KG1 (cell line): ENCODE results near the gene PCDHA12.
"Not testable (repeated sequence)": the region's sequence is repeated elsewhere in the genome, so short reads cannot be mapped to it uniquely, and the experiment has no call there.

Source experiments
- DNase-seq: peaks from one replicate; lab custom pipeline; 2025; lab: John Stamatoyannopoulos, UW

PCDHA12 gene

GRCh38 chr5:140875085-140876065, at the start of gene PCDHA12:
Gene PCDHA12, plus strand, starts transcription at chr5:140875308. Its CDS starts 165 bp downstream, at chr5:140875473.
- no peak for DNase-seq

- DNase-seq = no peak
These were observed 47.3 kb upstream of the PCDHA12 start, which contains the start of gene PCDHA6 for GRCh38 chr5:140827704-140828361. Gene PCDHA6, plus strand, starts transcription at chr5:140827960. Its CDS starts 132 bp downstream, at chr5:140828092.

- no peak for DNase-seq
These were observed 46.8 kb upstream of the PCDHA12 start for GRCh38 chr5:140828362-140828737.

- not testable (repeated sequence) for DNase-seq
These were observed 45.3 kb upstream of the PCDHA12 start for GRCh38 chr5:140829511-140830501.

- DNase-seq = no peak
These were observed 41.1 kb upstream of the PCDHA12 start, which contains the start of gene PCDHA7 for GRCh38 chr5:140833993-140834392. Gene PCDHA7, plus strand, starts transcription at chr5:140834269. Its CDS starts 115 bp downstream, at chr5:140834384.

GRCh38 chr5:140834439-140835008, 40.6 kb upstream of the PCDHA12 start:
- not testable (repeated sequence) for DNase-seq

GRCh38 chr5:140835622-140836510, 39.2 kb upstream of the PCDHA12 start:
- no peak for DNase-seq

GRCh38 chr5:140840978-140841962, 33.8 kb upstream of the PCDHA12 start, which contains the start of gene PCDHA8:
Gene PCDHA8, plus strand, starts transcription at chr5:140841187. Its CDS starts 135 bp downstream, at chr5:140841322.
- no peak for DNase-seq

GRCh38 chr5:140842798-140843733, 32.0 kb upstream of the PCDHA12 start:
- no peak for DNase-seq

- DNase-seq = not testable (repeated sequence)
These were observed 26.7 kb upstream of the PCDHA12 start, which contains the start of gene PCDHA9 for GRCh38 chr5:140848139-140849102. Gene PCDHA9, plus strand, starts transcription at chr5:140848382. Its CDS starts 114 bp downstream, at chr5:140848496.

- DNase-seq = not testable (repeated sequence)
These were observed 25.1 kb upstream of the PCDHA12 start for GRCh38 chr5:140849831-140850634.

GRCh38 chr5:140855772-140856674, 19.1 kb upstream of the PCDHA12 start, which contains the start of gene PCDHA10:
Gene PCDHA10, plus strand, starts transcription at chr5:140855897. Its CDS starts 152 bp downstream, at chr5:140856049.
- no peak for DNase-seq

GRCh38 chr5:140857177-140857986, 17.7 kb upstream of the PCDHA12 start:
- DNase-seq = no peak

GRCh38 chr5:140857987-140858240, 17.2 kb upstream of the PCDHA12 start:
- no peak for DNase-seq
